Measurements from ENCODE around the gene BHLHE23.

The BHLHE23 gene

GRCh38 chr20:62958388-62959100, 48.2 kb downstream of the BHLHE23 start:
- no peak for DNase-seq

GRCh38 chr20:62957136-62958117, 49.3 kb downstream of the BHLHE23 start:
- DNase-seq = no peak

- DNase-seq = no peak
Observed at GRCh38 chr20:62956387-62957135, 50.2 kb downstream of the BHLHE23 start.
